ENCODE results near the gene TMTC2.

Gene TMTC2

DNA sequence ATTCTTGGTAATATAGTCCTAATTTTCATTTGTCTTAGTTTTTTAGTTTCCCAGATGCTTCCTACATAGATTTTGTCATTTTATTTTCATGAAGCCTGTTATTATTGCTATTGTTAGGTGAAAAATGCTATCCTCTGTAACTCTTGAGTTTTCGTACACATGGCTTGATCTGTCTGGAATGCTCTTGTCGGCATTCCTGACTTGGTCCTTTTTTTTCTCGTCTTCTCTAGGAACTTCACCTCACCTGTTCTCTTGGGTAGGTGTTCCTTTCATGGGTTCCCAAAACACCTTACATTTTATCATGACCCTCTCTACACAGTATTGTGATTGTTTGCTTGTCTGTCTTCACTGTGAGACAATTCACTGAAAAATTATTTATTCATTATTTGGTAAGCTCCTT lies 267.4 kb downstream of the TMTC2 start:
- TF ChIP-seq GATA2 (IDR thresholded peaks at IDR 0.05; ENCODE audit: low read depth, low read length), result no peak
- TF ChIP-seq GATA3 (IDR thresholded peaks at IDR 0.05; ENCODE audit: low read depth, low read length), result no peak

DNA sequence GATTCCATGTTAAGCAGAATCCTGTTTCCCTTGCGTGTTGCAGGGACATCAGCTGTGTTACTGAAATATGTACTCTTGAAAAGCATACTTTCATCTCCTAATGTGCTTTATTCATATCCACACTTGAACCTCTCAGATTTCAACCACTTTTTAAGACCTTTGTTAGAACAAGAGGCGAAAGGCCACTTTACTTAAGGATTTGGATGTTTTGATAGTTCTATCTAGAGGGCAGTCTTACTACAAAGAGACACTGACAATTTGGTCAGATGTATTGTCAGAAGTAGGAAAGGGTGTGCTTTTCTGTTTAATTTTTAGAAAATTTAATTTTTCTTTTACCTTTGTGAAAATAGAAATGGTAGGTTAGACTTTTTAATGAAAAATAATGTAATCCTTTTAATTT lies 267.9 kb downstream of the TMTC2 start:
- TF ChIP-seq GATA2 (IDR thresholded peaks at IDR 0.05; ENCODE audit: low read depth, low read length), result no peak
- no peak for TF ChIP-seq GATA3 (IDR thresholded peaks at IDR 0.05; ENCODE audit: low read depth, low read length)

DNA sequence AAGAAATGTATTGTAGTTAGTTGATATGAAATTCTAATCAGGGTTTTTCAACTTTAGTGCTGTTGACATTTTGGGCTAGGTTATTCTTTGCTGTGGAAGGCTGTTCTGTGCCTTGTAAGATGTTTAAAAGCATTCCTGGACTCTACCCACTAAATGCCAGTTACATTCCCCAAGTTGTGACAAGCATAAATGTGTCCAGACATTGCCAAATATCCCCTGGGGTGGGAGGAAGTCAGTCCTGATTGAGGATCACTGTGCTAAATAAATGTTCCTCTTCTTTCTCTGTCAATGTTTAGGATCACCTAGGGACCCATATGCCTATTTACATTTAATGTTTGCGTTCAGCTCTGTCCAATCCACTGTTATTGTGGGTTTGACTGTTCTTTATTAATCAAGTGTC lies 268.3 kb downstream of the TMTC2 start:
- no peak for TF ChIP-seq GATA2 (IDR thresholded peaks at IDR 0.05; ENCODE audit: low read depth, low read length)
- no peak for TF ChIP-seq GATA3 (IDR thresholded peaks at IDR 0.05; ENCODE audit: low read depth, low read length)

DNA sequence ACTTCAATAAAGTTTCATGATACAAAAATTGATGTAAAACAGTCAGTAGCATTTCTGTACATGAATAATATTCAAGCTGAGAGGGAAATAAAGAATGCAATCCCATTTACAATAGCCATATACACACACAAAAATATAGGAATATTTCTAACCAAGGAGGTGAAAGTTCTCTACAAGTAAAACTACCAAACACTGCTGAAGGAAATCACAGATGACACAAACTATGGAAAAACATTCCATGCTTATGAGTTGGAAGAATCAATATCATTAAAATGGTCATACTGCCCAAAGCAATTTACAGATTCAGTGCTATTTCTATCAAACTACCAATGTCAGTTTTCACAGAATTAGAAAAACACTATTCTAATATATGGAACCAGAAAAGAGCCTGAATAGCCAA lies 272.3 kb downstream of the TMTC2 start:
- TF ChIP-seq GATA2 (IDR thresholded peaks at IDR 0.05; ENCODE audit: low read depth, low read length) (no peak), GATA3 (IDR thresholded peaks at IDR 0.05; ENCODE audit: low read depth, low read length) (no peak)

DNA sequence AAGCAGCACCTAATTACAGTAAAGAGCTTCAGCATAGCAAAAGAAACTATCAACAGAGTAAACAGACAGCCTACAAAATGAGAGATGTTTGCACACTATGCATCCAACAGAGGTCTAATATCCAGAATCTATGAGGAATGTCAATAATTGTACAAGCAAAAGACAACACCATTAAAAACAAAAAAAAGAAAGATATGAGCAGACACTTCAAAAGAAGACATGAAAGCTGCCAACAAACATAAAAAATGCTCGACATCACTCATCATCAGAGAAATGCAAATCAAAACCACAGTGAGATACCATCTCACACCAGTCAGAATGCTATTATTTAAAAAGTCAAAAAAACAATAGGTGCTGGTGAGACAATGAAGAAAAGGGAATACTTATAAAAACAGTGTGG lies 273.1 kb downstream of the TMTC2 start:
- TF ChIP-seq GATA3 (IDR thresholded peaks at IDR 0.05; ENCODE audit: low read depth, low read length) (no peak), GATA2 (IDR thresholded peaks at IDR 0.05; ENCODE audit: low read depth, low read length) (no peak)

DNA sequence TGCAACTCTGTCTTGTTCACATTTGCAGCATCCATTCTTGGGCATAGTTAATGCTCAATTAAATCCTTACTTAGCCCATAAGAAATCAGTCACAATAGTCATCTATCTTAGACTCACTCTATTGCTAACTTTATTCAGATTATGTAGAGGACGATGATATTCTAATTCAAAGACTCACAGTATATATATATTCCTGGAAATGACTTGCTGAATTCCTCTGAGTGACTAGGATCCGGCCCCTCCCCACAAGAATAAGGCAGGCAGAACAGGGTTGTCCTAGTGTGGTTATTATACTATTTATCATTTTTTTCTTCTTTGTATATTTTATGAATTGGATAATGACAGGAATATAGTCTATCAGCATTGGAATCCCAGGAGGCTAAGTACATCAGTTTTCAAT lies 275.1 kb downstream of the TMTC2 start:
- TF ChIP-seq GATA3 (IDR thresholded peaks at IDR 0.05; ENCODE audit: low read depth, low read length) (no peak), GATA2 (IDR thresholded peaks at IDR 0.05; ENCODE audit: low read depth, low read length) (no peak)

DNA sequence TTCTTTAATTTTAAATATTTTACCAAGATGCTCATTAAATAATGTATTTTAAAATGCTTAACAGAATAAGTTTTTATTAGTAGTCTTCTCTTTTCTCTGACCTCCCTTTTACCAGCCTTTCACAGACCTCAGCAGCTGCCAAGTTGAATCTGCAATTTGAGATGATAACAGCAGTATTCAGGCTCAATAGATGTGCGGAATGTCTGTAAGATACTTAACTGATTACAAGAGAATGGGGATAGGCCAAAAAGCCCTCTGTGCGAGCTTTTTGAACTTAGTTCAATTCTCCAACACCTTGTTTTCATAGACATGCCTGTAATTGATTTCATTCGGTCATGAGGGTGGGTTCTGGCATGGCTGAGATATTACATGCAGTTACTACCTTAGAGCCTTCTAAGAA lies 277.2 kb downstream of the TMTC2 start:
- TF ChIP-seq GATA2 (IDR thresholded peaks at IDR 0.05; ENCODE audit: low read depth, low read length) (no peak), GATA3 (IDR thresholded peaks at IDR 0.05; ENCODE audit: low read depth, low read length) (no peak)

DNA sequence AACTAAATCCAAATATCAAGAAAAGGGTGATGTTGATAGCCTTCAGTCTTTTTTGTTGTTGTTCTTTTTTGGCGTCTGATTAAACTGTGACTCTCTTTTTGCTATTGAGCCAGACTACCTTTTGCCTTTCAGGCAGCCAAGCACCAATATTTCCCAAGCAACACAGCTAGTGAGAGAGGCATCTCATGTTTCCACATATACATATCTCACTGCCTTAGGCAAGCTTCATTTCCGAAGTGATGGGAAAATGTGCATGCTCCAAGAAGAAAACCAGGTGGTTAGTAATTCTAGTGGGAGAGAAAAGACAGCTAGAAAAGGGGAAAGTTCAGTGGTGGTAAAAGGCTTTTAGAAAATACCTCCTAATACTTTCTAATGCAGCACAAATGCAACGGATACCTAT lies 277.7 kb downstream of the TMTC2 start:
- TF ChIP-seq GATA3 (IDR thresholded peaks at IDR 0.05; ENCODE audit: low read depth, low read length) (no peak), GATA2 (IDR thresholded peaks at IDR 0.05; ENCODE audit: low read depth, low read length) (no peak)

DNA sequence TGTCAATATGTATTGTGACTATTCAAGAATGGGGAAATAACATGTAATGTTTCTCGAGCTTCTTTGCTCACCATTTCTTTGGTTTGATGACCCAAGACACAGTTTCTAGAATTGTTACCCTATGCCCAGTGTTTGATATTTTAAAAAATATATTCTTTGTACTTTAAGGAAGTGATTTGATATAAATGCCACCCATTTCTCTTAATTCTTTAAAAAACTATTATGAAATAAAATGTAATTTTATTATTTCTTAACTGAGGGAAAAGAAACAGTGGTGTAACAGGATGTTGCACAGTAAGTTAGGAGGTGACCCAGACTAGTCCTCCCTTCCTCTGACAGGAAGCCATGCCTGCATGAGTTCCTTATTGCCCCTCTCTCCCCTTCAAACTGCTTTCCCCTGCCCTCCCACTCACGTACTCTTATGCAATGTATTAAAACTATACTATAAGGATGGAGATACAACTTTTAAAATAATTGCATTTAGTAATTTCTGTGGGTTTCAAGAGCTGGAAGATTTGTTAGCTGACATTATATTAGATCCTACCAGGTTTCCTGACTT lies 279.4 kb downstream of the TMTC2 start:
- TF ChIP-seq GATA2 (IDR thresholded peaks at IDR 0.05; ENCODE audit: low read depth, low read length) (no peak), GATA3 (IDR thresholded peaks at IDR 0.05; ENCODE audit: low read depth, low read length) (no peak)

DNA sequence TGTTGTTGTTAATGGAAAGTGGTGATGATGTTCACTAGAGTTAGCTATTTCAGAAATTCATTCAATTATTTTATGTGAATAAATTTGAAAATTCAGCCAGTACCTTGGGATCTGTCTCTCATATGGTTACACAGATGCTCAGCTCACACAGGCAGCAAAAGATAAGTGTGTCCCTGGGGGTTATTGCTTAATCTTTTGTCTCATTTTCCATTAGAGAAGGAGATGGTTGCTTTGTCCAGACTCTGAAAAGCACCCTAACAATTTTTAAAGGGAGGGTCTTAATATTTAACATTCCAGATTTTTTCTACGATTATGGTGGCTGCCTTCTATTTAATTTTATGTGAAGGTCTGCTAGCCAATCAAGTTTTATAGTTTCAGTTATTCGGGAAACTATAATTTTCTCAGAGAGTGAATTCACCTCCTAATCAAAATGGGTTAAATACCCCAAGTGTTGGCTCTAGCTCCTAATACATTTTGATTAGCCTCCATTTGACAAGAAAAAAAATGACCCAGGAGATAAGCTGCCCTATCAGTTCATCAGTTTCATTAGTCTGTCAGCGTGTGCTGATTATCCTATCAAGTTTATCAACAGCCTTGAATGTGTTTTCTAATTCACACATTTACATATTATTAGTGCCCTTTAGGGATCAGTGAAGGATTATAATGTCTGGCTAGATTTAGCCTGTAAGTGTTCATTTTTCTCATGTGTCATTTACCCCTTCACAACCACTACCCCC lies 282.1 kb downstream of the TMTC2 start:
- TF ChIP-seq GATA2 (IDR thresholded peaks at IDR 0.05; ENCODE audit: low read depth, low read length) (peak; percentile 62; the same call in 1 of the 2 replicates), GATA3 (IDR thresholded peaks at IDR 0.05; ENCODE audit: low read depth, low read length) (peak; percentile 91)

DNA sequence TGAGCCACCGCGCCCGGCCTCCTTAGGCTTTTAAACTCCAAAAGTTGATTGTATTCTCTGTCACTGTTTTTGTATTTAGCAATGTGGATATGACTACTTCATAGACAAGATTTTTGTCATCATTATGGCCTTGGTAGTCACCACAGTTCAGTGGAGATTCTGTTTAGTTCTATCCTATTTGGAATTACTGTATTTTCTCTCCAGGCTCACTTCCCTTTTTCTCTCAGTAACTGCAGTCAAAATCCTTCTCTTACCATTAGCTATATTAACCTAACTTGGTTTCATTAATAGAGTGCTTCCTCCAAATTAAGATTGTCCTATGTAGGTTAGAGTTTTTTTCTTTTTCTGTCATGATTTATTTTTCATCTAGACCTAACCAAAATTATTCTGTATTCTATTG lies 283.9 kb downstream of the TMTC2 start:
- no peak for TF ChIP-seq GATA2 (IDR thresholded peaks at IDR 0.05; ENCODE audit: low read depth, low read length)
- no peak for TF ChIP-seq GATA3 (IDR thresholded peaks at IDR 0.05; ENCODE audit: low read depth, low read length)

DNA sequence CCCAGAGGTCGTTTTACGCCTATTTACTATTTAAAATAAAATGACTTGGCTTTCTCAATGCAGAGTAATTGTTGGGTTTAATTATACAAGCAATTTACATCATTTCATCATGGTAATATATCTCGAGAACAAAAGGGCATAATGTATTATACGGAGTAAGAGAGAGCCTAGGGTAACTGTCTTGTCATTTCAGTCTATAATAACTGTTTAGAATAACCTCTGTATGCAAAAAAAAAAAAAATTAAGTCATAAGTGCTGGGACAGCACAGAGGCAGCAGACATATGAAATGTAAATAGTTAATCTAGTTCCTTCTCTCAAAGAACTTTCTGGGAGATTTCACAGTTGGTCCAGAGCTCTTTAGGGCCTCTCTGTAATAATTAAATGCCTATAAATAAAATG lies 284.9 kb downstream of the TMTC2 start:
- TF ChIP-seq GATA2 (IDR thresholded peaks at IDR 0.05; ENCODE audit: low read depth, low read length) (no peak), GATA3 (IDR thresholded peaks at IDR 0.05; ENCODE audit: low read depth, low read length) (no peak)

DNA sequence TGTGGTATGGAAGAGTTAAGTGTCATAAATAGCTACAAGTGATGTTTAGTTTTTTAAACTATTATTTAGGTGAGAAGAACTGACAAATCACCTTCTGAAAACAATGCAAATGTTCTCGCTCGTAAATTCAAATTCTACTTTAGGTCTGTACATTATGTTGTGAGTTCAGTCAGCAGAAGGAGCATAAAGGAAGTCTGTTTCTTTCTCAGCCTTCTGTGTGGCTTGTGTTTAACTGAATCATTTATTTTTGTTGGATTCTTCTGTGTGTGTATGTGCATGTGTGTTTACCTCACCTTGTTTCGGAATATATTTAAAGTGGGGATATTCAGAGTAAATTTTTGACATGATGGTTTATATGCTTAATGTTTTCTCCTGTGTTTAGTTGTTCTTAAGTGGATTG lies 285.9 kb downstream of the TMTC2 start:
- TF ChIP-seq GATA2 (IDR thresholded peaks at IDR 0.05; ENCODE audit: low read depth, low read length), result no peak
- TF ChIP-seq GATA3 (IDR thresholded peaks at IDR 0.05; ENCODE audit: low read depth, low read length), result no peak

DNA sequence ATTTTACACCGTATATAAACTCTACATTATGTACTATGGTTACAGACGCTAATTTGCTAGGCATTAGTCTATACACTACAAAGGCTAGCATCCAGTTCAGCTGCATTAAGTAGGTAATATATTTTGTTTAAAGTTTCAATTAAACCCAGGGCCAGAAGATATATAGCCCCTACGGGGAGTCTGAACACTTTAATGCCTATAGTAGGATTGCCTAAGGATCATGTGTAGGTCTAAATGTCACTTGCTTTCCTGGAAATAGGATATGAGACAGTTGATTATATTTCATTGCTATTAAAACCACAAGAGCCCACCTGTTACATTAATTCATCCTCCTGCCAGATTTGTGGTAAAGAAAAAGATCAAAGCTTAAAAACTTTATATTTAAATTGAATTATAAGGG lies 286.9 kb downstream of the TMTC2 start:
- no peak for TF ChIP-seq GATA3 (IDR thresholded peaks at IDR 0.05; ENCODE audit: low read depth, low read length)

DNA sequence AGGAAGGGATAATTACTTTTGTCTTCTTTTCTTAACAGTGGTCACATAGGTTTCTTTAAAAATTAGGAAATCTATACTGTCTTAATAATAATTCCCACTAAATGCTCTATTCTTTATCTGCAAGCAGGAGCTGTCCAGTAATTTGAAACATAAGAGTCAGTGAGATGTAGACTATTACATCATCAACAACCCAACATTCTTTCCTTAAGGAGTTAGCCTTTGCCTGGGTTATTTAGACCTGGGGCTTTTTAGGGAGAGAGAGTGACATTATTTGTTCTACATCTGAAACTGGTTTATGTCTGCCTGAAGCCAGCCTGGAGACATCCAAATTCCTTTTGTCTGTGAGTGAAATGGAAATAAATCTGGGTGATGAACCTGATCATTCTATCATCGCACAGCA lies 294.4 kb downstream of the TMTC2 start:
- TF ChIP-seq GATA2 (IDR thresholded peaks at IDR 0.05; ENCODE audit: low read depth, low read length) (no peak), GATA3 (IDR thresholded peaks at IDR 0.05; ENCODE audit: low read depth, low read length) (no peak)

DNA sequence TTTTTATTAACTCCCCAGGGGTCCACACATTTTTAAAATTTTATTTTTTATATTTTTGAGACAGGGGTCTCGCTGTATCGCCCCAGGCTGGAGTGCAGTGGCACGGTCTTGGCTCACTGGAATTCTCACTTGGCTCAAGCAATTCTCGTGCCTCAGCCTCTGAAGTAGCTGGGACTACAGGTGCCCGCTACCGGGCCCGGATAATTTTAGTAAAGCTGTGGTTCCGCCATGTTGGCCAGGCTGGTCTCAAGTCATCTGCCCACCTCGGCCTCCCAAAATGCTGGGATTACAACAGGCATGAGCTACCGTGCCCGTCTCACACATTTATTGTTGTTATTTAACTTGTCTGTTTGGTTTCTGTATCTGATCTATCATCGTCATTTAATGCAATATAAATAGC lies 307.4 kb downstream of the TMTC2 start:
- no peak for TF ChIP-seq GATA2 (IDR thresholded peaks at IDR 0.05; ENCODE audit: low read depth, low read length)
- no peak for TF ChIP-seq GATA3 (IDR thresholded peaks at IDR 0.05; ENCODE audit: low read depth, low read length)
